Right renal cortex interstitium (tissue), 3 donors: Measurements from ENCODE around the gene RILPL1. TPM values are rescaled to one million over a fixed set of nuclear protein-coding genes. Genes with fewer than 3 reads are reported as not detected.
"Not testable (repeated sequence)": the region's sequence is repeated elsewhere in the genome, so short reads cannot be mapped to it uniquely, and the experiment has no call there.

Source experiments
- DNase-seq, 3 donors: peaks; one replicate each; pipeline ENCODE4 v3.0.0-alpha.2; 2013; ENCODE audit warnings: low read depth in 3 of 3, low spot score in 2 of 3
- polyA plus RNA-seq, 3 donors: library from polyadenylated mRNA; unstranded; fragments of 120-200 nt; gene quantifications; one replicate each; pipeline ENCODE4 v1.2.1, GENCODE V29; 2013; ENCODE audit not compliant: insufficient read length in 3 of 3

The RILPL1 gene
- polyA plus RNA-seq, 3 donors: 15.5 to 17.9 (median 16.1) TPM

GRCh38 chr12:123471374-123472068, 62.0 kb downstream of the RILPL1 start:
- no peak for DNase-seq

GRCh38 chr12:123469978-123470377, 63.5 kb downstream of the RILPL1 start:
- DNase-seq: no peak

- DNase-seq: no peak
These were observed 64.7 kb downstream of the RILPL1 start for GRCh38 chr12:123468786-123469185.

- DNase-seq: no peak
These were observed 68.4 kb downstream of the RILPL1 start for GRCh38 chr12:123465084-123465483.

GRCh38 chr12:123463174-123463573, 70.3 kb downstream of the RILPL1 start:
- not testable (repeated sequence) for DNase-seq

GRCh38 chr12:123457980-123458779, 75.3 kb downstream of the RILPL1 start, which contains the start of gene SNRNP35:
TSS of gene SNRNP35 (plus strand) at chr12:123458139. CDS start at chr12:123465541, 7,402 bp downstream.
- DNase-seq: peak in 2 of 3 donors; percentile 76 to 78

GRCh38 chr12:123453165-123453564, 80.4 kb downstream of the RILPL1 start:
- DNase-seq: no peak

- not testable (repeated sequence) for DNase-seq
These were observed 81.3 kb downstream of the RILPL1 start for GRCh38 chr12:123452276-123452550.

- no peak for DNase-seq
These were observed 82.9 kb downstream of the RILPL1 start for GRCh38 chr12:123450636-123451035.

- no peak for DNase-seq
These were observed 83.7 kb downstream of the RILPL1 start for GRCh38 chr12:123449856-123450255.

- DNase-seq: no peak
These were observed 84.2 kb downstream of the RILPL1 start for GRCh38 chr12:123449249-123449733.

- DNase-seq: no peak
These were observed 87.2 kb downstream of the RILPL1 start for GRCh38 chr12:123446333-123446713.

GRCh38 chr12:123445388-123446332, 87.9 kb downstream of the RILPL1 start:
- no peak for DNase-seq

- no peak for DNase-seq
These were observed 89.2 kb downstream of the RILPL1 start for GRCh38 chr12:123444092-123445026.

GRCh38 chr12:123442774-123443173, 90.7 kb downstream of the RILPL1 start:
- DNase-seq: no peak

- no peak for DNase-seq
These were observed 91.9 kb downstream of the RILPL1 start for GRCh38 chr12:123441523-123442164.

GRCh38 chr12:123436017-123436964, 97.2 kb downstream of the RILPL1 start, which contains the start of gene RILPL2:
TSS of gene RILPL2 (minus strand) at chr12:123436684. CDS start at chr12:123436420, 264 bp downstream.
- peak in 1 of 3 donors; percentile 61 for DNase-seq

GRCh38 chr12:123435636-123436016, 97.9 kb downstream of the RILPL1 start:
- no peak for DNase-seq
